HG03108 (cell line): ENCODE results near the gene SELENOM.
"Not testable (repeated sequence)": the region's sequence is repeated elsewhere in the genome, so short reads cannot be mapped to it uniquely, and the experiment has no call there.

Source experiments
- ATAC-seq: cut with Tn5 transposase; IDR thresholded peaks from one replicate; pipeline ENCODE4 v1.9.1; 2021; ENCODE audit warnings: moderate library complexity; ENCODE audit not compliant: unreplicated experiment

The SELENOM gene

DNA sequence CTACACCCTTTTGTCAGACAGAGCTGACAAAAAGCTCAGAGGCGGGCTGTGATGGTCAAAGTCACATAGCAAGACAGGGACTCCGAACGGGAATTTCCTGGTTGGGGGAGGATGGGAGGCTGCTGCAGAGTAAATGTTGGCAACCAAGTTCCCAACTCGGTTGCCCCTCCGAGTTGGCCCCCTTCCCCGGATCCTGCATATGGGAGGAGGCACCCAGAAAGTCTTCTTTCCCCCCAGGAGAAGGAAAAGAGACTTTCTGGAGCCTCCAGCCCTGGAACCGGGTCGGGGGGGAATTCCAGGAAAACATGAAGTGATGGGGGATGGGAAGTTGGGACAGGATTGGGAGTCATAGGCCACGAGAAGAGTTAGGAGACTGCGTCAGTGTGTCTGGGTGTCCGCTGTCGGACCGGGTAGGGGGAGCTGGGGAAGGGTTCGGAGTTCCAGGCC is 614 bp downstream of the SELENOM start:
- no peak for ATAC-seq

DNA sequence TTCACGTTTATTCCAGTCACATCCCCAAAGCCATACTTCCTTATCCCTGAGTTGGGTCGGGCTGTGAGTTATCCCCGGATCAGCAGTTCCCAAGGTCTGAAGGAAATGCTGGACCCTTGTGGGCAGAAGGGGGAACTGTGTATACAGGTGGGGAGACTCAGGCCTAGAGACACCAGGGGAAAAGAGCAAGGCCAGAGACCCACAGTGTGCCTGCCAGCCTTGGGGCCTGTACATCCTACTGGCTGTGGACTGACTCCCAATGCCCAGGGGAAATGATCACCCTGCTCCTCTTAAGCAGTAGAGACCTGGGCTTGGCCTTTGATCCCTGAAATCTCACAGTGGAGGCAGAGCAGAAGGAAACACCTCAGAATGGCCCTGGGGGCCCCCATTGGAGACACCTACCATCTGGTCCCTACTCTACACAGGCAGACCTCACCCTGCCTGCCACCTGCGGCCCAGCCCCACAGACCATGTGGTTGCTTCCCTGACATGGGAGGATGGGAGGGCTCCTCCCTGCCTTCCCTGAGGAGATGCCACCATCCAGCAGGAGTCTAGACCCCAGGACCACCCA is 1.3 kb downstream of the SELENOM start:
- no peak for ATAC-seq

DNA sequence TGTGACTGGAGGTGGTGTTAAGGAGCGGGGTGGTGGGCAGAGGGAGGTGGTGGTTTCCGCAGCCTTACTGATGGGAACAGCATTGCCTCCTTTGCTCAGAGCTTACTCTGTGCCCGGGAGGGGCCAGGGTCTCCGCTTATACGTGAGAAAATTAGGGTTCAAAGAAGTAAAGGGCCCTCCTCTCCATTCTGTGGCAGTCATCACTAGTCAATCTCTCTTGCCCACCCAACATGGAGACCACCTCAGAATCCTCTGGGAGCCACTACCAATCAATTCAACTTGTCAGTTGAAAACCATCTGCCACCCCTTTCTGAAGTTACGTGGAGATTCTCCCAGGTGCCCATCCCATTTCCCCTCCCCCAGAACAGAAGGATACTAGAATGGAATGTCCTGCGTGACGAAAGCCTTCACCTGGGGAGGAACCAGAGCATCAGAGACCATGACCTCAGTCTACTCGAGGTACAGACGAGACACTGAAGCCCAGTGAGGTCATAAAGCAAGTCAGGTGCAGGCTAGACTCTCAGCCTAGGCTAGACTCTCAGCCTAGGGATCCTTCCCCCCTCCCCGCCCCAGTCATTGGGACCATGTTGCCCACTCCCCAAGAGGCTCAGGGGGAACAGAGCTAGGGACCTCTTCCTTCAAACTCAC is 2.0 kb downstream of the SELENOM start:
- ATAC-seq, result no peak

DNA sequence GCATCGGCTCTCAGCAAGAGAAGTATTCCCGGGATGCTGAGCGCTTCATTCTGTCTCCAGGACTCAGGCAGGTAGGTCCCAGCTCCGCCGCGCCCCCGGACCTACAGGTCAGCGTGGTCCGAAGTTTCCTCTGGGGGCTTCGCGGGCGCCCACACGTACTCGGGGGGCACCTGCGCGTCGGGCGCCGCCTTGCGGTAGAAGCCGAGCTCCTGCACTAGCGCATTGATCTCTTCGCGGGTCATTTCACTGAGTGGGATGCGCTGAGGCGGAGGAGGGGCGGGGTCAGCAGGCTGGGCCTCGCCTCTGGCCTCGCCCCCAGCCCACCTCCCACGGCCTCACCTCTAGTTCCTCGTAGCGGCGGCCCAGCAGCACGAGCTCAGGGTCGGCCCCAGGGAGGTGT is 2.5 kb downstream of the SELENOM start:
- ATAC-seq, result no peak

DNA sequence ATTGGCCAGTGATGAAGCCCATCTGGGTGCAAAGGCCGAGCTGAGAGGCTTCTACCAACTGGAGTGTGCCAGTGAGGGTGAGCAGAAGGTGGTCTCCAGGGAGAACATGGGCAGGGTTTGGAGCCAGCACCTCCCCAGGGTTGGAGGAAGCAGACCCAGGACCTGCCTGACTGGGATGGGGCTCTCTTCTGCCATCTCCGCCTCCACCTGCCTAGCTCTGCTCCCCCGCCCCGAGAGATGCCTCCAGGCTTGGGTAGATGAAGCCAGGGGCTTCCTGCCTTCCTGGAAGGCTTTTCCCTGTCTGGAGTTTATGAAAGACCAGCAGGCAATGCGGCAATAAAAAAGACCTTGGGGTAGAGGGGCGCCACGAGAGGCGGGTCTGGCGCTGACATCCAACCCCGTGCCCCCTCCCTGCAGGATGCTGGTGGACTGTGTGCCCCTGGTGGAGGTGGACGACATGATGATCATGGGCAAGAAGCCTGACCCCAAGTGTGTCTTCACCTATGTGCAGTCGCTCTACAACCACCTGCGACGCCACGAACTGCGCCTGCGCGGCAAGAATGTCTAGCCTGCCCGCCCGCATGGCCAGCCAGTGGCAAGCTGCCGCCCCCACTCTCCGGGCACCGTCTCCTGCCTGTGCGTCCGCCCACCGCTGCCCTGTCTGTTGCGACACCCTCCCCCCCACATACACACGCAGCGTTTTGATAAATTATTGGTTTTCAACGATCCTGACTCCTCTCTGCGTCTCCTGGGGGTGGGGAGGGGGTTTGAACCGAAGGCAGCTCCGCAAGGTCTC is 3.3 kb downstream of the SELENOM start:
- no peak for ATAC-seq

DNA sequence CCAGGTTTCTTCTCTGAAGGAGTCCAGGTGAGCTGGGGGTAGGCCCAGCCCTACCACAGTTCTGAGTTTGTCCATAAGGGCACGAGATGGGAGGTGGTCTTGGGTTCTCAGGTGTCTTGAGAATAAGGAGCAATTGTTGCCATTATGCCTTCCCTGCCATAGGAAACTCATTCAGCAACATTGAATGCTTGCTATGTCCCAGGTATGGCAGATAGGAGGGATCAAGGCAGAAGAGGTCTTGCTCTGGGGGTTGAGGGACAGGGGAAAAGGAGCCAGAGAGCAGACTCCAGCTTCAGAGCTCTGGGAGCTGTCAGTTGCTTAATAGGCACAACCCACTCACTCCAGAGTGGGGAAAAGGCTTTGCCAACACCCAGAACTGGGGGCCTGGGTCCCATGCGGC is 4.3 kb downstream of the SELENOM start:
- ATAC-seq, result no peak

DNA sequence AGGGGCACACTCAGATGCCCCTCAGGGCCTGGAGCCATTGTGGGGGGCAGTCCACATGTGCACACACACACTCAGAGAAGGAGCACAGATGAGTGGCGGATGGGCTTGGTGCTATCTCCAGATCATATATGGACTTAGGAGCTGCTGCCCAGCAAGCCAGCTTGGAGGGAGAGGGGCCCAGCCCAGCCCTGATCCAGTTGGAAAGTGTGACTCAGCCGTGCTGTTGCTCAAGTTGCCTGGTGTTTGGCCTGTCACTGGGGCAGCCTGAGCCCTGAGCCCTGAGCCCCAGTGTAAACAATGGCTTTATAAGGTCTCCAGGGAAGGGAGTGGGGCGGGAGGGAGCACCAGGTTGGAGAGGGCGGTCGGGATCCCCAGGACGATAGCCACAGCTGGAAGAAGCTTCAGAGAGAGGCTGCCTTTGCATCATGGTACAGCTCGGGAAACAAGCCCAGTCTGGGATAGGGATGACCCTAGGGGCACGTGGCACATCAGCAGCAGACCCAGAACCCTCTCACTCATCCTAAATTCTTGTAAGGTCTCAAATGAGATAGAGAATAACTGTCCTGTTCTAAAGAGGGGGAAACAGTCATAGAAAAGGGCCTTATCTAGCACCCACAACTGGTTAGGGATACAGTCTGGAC is 4.8 kb downstream of the SELENOM start:
- no peak for ATAC-seq

DNA sequence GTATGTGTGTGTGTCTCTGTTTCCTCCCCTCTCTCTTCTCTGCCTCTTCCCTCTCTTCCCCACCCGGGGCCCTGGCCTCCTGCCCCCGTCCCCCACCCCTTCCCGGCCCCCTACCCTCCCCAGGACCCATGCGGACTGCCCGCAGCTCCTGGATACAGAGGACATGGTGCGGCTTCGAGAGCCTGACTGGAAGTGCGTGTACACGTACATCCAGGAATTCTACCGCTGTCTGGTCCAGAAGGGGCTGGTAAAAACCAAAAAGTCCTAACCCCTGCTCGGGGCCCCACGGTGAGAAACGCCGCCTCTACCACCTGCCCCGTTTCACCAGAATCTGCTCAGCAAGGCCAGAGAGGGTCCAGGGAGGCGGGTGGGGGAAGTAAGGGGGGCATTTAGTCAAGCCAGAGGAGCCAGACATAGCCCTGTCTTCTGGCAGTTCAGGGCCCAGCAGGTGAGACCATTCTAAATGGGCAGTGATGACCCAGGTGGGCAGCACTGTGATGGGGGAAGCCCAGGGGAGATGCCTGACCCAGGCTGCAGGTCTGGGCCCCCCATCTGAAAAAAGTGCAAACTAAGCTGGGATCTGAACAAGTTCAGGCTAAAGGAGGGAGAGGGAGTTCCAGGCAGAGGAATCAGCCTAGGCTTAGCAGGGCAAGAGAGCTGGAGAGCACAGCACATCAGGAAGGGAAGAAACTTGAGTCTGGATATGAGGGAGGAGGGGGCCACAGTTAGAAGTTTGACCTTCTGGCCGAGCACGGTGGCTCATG is 6.4 kb downstream of the SELENOM start:
- ATAC-seq, result no peak

DNA sequence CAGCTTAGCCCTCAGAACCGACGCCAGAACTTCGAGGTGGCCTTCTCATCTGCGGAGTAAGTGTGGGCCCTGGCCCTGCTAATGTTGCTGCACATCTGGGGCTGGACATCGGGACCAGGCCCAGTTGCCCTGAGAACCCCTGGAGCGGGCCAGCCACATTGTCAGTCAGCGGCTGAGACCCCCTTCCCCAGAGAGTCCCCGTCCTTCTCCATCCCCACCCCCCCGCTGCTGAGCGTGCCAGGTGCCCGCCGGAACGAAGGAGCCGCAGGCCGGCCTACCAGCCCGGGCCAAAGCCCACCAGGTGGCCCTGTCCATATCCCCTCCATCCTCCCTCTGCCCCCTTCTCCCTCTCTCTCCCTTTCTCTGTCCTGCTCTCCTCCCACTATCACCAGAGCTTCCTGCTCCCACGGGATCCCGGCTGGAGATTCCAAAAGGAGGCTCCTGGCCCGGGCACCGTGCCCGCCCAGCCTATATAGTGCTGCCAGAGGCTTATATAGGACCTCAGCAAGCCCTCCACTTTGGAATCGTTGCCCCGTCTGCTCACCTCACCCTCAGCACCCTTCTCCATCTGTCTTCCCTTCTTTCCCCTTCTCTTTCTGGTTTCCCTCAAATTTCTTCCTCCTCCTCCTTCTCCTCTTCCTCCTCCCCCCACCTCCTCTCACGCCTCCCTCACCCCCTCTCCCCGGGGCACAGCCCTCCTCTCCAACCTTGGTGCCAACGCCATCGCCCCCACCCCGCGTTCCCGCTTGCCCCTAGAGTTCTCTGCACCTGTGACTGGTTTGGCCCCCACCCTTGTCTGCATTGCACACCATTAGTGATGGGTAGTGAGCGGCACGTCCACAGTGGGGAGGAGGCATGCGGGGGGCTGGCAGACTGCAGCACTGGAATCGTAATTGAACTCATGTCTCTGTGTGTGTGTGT is 7.3 kb downstream of the SELENOM start:
- ATAC-seq, result no peak

DNA sequence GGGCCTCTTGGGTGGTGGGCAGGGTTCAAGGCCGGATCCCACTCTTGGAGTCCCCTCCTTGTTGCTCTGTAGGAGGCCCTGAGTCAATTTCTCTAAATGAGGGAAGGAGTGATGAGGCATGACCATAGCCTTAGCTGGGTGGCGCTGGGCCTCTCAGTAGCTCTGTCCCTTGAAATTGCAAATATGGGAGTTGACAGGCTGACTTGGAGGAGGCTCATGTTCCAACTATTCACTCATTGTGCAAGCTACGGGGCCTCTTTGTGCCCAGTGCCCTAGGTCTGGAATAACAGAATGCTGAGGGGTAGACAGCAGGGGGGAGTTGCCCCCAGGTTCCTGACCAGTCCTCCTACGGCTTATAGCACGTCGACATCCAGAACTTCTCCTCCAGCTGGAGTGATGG is 8.0 kb downstream of the SELENOM start:
- ATAC-seq, result no peak

DNA sequence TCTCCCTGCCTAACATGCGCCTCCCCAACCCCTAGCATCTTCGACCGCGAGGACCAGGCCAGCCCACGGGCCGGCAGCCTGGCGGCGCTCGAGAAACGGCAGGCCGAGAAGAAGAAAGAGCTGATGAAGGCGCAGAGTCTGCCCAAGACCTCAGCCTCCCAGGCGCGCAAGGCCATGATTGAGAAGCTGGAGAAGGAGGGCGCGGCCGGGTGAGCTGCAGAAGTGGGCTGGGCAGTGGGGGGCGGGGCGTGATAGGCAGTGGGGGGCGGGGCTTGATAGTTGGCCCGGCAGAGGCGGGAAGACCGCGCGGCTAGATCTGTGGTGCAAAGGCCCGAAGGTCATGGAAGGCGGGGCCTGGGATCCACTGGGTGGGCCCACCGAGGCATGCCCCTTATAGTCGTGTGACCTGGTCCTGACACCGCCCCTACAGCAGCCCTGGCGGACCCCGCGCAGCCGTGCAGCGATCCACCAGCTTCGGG is 8.7 kb downstream of the SELENOM start:
- no peak for ATAC-seq

DNA sequence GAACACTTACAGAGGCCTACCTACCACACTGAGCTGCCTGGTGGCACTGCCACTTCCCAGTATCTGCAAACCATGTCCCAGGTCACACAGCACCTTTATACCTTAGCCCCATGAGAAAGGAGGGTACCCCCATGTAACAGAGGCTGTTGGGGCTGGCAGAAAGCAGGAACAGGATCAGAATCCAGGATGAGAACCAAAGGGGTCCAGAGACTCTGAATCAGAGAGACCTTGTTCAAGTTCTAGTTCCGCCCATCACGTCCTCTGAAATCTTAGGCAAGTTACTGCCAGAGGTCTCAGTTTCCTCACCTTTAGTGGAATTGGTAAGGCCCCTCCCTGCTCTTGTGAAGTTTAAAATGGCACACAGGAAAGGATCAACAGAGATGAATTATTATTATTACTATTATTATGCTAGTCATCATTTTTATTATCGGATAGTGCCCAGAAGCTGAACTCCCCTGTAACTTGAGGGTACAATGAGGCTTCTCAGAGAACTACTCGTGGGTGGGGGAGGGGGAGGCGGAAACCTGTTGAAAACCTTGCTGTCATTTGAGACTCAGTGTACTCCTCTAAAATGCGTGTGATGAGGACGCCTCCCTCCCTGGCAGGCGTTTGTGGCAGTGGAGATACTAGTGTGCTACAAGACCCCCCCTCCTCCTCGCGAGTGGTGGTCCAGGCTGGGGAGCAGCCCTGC is 9.3 kb downstream of the SELENOM start:
- no peak for ATAC-seq

DNA sequence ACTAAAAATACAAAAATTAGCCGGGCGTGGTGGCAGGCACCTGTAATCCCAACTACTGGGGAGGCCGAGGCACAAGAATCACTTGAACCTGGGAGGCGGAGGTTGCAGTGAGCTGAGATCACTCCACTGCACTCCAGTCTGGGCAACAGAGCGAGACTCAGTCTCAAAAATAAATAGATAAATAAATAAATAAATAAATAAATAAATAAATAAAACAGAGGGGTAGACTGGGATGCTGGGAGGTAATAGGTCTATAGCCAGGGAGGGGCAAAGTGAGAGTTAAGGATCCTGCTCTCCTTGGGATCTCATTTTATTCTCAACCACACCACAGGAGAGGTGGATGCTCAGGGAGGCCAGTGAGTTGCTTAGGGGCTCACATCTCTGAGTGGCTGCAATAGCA is 9.8 kb downstream of the SELENOM start:
- not testable (repeated sequence) for ATAC-seq

DNA sequence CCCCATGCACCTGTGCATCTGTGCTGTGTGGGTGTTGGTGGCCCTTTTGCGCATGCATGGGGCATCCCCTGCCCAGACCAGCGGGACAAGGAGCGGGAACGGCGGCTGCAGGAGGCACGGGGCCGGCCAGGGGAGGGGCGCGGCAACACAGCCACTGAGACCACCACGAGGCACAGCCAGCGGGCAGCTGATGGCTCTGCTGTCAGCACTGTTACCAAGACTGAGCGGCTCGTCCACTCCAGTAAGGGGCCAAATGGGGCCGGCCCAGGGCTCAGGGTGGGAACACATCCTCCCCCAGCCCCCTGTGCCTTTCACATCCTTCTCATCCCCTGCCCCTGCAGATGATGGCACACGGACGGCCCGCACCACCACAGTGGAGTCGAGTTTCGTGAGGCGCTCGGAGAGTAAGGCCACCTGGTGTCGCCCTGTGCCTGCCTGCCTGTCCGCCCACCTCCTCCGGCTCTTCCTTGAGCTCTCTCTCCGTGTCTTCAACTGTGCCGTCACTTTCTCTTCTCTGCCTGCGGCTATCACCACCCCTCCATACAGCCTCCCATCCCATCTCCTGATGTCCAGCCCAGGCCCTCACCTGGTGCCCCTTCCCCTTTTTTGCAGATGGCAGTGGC is 10.6 kb downstream of the SELENOM start:
- ATAC-seq, result no peak

DNA sequence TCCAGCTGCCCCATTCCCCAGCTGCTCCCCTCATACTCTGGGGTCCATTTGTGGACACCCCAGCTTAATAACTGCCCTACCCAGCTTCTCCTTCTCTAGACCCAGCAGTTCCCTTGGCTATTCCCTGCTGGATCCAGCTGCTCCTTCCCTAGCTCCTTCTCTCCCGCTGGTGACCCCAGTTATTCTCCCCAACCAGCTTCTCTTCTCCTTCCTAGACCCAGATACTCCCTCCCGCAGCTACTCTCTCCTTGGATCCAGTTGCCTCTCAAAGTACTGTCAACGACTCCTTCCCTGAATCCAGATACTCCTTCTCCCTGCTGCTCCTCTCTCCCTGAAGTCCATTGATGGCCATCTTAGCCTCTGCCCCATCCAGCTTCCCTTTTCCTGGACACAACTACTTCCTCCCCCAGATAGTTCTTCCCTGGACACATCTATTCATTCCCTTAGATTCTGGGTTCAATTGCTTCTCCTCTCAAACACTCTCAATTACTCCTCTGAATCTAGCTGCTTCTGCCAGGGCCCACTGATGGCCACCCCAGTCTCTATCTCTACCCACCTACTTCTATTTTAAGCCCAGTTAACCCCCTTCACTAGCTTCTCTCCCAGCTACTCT is 11.6 kb downstream of the SELENOM start:
- no peak for ATAC-seq

DNA sequence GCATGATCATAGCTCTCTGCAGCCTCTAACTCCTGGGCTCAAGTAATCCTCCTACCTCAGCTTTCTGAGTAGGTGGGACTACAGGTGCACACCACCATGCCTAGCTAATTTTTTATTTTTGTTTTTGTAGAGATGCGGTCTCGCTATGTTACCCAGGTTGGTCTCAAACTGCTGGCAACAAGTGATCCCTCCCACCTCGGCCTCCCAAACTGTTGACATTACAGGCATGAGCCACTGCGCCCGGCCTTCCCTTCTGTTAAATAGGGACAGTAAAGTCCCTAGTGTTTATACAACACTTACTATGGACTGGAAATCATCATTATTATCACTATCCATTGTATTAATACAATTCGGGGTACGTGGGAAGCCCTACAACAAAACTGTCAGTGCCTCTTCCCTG is 12.6 kb downstream of the SELENOM start:
- ATAC-seq, result no peak

DNA sequence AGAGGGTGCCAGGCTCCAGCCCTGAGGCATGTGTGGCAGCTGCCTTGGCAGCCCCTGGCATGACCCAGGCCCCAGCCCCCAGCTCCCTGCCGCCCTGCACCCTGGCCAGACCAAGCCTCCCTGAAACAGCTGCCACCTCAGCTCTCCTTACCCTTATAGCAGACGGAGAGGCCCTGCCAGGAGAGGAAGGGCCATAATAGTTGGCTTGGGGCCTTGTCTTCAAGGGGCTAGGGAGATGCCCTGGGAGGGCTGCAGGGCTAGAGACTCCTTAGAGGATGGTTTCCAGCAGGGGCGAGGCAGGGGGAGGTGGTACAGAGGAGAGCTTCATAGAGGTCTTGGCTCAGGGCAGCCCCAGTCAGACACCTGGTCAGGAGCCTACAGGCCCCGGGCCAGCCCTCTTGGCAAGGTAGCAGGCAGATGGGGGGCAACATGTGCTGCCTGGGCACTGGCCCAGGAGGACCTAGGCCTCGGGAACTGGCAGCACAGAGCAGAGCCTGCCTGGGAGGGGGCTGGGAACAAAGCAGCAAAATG is 13.3 kb downstream of the SELENOM start:
- no peak for ATAC-seq
